ENCODE measurements around the gene CRHR1.

DNA sequence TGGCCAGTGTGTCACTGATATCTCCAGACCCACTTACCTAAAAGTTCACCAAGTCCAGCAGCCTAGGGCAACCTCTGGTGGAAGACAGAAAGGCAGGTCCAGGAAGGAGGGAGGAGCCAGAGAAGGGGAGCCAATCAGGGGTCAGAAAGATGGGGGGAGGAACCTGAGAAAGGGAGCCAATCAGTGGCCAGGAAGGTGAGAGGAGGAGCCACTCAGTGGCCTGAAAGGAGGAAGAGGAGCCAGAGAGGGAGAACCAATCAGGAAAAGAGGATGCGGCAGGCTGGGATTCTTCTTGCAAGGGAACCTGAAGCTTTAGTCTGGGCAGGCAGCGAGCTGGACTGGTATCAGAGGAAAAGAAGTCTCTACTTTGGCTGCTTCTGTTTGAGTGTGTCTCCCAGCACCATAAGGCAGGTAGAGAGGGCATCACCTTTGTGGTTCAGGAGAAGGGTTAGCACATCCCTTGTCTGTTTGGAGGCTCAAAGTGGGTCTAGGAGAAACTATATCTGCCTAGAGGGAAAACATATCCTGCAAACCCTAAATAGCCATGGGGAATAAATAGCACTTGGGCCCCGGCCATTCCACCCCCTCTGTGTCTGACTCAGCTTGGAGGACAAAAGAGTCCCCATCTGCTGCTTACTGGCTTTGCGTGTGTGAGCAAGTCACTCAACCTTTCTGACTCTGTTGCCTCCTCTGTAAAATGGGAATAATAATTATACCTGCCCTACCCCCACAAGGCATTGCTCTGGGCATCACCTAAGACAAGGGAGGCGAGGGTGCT, 43.4 kb upstream of the CRHR1 start:
- TF ChIP-seq RFX5 (IDR thresholded peaks at IDR 0.05) (no peak), CHD2 (IDR thresholded peaks at IDR 0.05; ENCODE audit: low read length, partially characterized antibody) (no peak), POLR2A (IDR thresholded peaks at IDR 0.05; ENCODE audit: low read length) (no peak), GATA3 (IDR thresholded peaks at IDR 0.05; ENCODE audit: borderline replicate concordance) (no peak), HDAC2 (IDR thresholded peaks at IDR 0.05) (no peak), EHF (CRISPR knock-in tag; IDR thresholded peaks at IDR 0.05) (no peak), POLR2AphosphoS2 (conservative IDR thresholded peaks at IDR 0.05; ENCODE audit: low read length) (no peak), JUN (IDR thresholded peaks at IDR 0.05) (no peak), EP300 (IDR thresholded peaks at IDR 0.05) (no peak)
- TF ChIP-seq, protein P1, sequence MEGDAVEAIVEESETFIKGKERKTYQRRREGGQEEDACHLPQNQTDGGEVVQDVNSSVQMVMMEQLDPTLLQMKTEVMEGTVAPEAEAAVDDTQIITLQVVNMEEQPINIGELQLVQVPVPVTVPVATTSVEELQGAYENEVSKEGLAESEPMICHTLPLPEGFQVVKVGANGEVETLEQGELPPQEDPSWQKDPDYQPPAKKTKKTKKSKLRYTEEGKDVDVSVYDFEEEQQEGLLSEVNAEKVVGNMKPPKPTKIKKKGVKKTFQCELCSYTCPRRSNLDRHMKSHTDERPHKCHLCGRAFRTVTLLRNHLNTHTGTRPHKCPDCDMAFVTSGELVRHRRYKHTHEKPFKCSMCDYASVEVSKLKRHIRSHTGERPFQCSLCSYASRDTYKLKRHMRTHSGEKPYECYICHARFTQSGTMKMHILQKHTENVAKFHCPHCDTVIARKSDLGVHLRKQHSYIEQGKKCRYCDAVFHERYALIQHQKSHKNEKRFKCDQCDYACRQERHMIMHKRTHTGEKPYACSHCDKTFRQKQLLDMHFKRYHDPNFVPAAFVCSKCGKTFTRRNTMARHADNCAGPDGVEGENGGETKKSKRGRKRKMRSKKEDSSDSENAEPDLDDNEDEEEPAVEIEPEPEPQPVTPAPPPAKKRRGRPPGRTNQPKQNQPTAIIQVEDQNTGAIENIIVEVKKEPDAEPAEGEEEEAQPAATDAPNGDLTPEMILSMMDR (IDR thresholded peaks at IDR 0.05) = no peak
- TF ChIP-seq, protein P2, sequence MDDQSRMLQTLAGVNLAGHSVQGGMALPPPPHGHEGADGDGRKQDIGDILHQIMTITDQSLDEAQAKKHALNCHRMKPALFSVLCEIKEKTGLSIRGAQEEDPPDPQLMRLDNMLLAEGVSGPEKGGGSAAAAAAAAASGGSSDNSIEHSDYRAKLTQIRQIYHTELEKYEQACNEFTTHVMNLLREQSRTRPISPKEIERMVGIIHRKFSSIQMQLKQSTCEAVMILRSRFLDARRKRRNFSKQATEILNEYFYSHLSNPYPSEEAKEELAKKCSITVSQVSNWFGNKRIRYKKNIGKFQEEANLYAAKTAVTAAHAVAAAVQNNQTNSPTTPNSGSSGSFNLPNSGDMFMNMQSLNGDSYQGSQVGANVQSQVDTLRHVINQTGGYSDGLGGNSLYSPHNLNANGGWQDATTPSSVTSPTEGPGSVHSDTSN (IDR thresholded peaks at IDR 0.05) = no peak
